Measurements from ENCODE around the gene CPT1B. TPM values are rescaled to one million over a fixed set of nuclear protein-coding genes. Genes with fewer than 3 reads are reported as not detected.
"Not testable (repeated sequence)": the region's sequence is repeated elsewhere in the genome, so short reads cannot be mapped to it uniquely, and the experiment has no call there.

Gene CPT1B
- total RNA-seq, 1 experiment from 2014 or later, result 19.2 TPM

GRCh38 chr22:50520826-50521453 is 57.3 kb downstream of the CPT1B start:
- no peak for TF ChIP-seq CTCF (conservative IDR thresholded peaks at IDR 0.05; ENCODE audit: low read depth, low read length)
- no peak for TF ChIP-seq EZH2 (IDR thresholded peaks at IDR 0.05; ENCODE audit: borderline replicate concordance, low read depth, low read length, poor library complexity, severe bottlenecking)
- Histone ChIP-seq H3K27ac (ENCODE audit: low read depth, low read length, poor library complexity, severe bottlenecking) (no peak overlapping the region), H3K9me3 (ENCODE audit: low read depth, low read length, poor library complexity, severe bottlenecking) (no peaks in the 10 kb centered on the region), H3K27me3 (replicated peaks; ENCODE audit: insufficient read depth, low read depth, low read length, poor library complexity) (no peaks in the 10 kb centered on the region), H3K4me3 (ENCODE audit: low read depth, low read length, poor library complexity, severe bottlenecking) (no peak overlapping the region), H3K36me3 (ENCODE audit: insufficient read depth, low read length, poor library complexity, severe bottlenecking) (peaks cover 72% of the 10 kb centered on the region), H3K4me1 (ENCODE audit: insufficient read depth, low read length, poor library complexity, severe bottlenecking) (peaks cover 9% of the 10 kb centered on the region)
- POLR2A ChIA-PET (ENCODE audit: low non-redundant PET), result no interaction called here
- CTCF ChIA-PET, result no interaction called here
- no TSS peak for BruUV-seq (replicated peaks)
- intact Hi-C loops (cut with micrococcal nuclease; ENCODE audit: unreplicated experiment), result no loop called here
- no peak for DNase-seq (ENCODE audit: low spot score)

- H3K4me3 ChIP-seq (ENCODE audit: low read depth, low read length, poor library complexity, severe bottlenecking); DNase-seq (ENCODE audit: low spot score); POLR2A ChIA-PET (ENCODE audit: low non-redundant PET); BruUV-seq (replicated peaks); H3K27me3 ChIP-seq (replicated peaks; ENCODE audit: insufficient read depth, low read depth, low read length, poor library complexity); H3K4me1 ChIP-seq (ENCODE audit: insufficient read depth, low read length, poor library complexity, severe bottlenecking); H3K9me3 ChIP-seq (ENCODE audit: low read depth, low read length, poor library complexity, severe bottlenecking); CTCF ChIA-PET; intact Hi-C loops (cut with micrococcal nuclease; ENCODE audit: unreplicated experiment); H3K27ac ChIP-seq (ENCODE audit: low read depth, low read length, poor library complexity, severe bottlenecking): not testable (repeated sequence)
- peaks cover 72% of the 10 kb centered on the region for H3K36me3 ChIP-seq (ENCODE audit: insufficient read depth, low read length, poor library complexity, severe bottlenecking)
Observed at GRCh38 chr22:50520184-50520583, 58.0 kb downstream of the CPT1B start.

GRCh38 chr22:50519151-50519550 is 59.1 kb downstream of the CPT1B start:
- TF ChIP-seq CTCF (conservative IDR thresholded peaks at IDR 0.05; ENCODE audit: low read depth, low read length), result no peak
- TF ChIP-seq EZH2 (IDR thresholded peaks at IDR 0.05; ENCODE audit: borderline replicate concordance, low read depth, low read length, poor library complexity, severe bottlenecking), result no peak
- H3K9me3 ChIP-seq (ENCODE audit: low read depth, low read length, poor library complexity, severe bottlenecking), result no peaks in the 10 kb centered on the region
- ChIA-PET POLR2A (ENCODE audit: low non-redundant PET) (no interaction called here), CTCF (no interaction called here)
- peaks cover 66% of the 10 kb centered on the region for H3K36me3 ChIP-seq (ENCODE audit: insufficient read depth, low read length, poor library complexity, severe bottlenecking)
- intact Hi-C loops (cut with micrococcal nuclease; ENCODE audit: unreplicated experiment), result no loop called here
- BruUV-seq (replicated peaks), result no TSS peak
- H3K4me1 ChIP-seq (ENCODE audit: insufficient read depth, low read length, poor library complexity, severe bottlenecking), result peaks cover under 1% of the 10 kb centered on the region
- no peak overlapping the region for H3K27ac ChIP-seq (ENCODE audit: low read depth, low read length, poor library complexity, severe bottlenecking)
- H3K4me3 ChIP-seq (ENCODE audit: low read depth, low read length, poor library complexity, severe bottlenecking), result no peak overlapping the region
- no peak for DNase-seq (ENCODE audit: low spot score)
- H3K27me3 ChIP-seq (replicated peaks; ENCODE audit: insufficient read depth, low read depth, low read length, poor library complexity), result no peaks in the 10 kb centered on the region

Other genes starting within 250 kb of the CPT1B start
- 64.6 and 66.7 TPM in 2 replicates for gene PPP6R2, start 235.1 kb downstream of the CPT1B start, total RNA-seq (2021)
- 97.2 and 107 TPM in 2 replicates for gene SBF1, start 103.4 kb downstream of the CPT1B start, total RNA-seq (2021)
- 5.4 and 9.8 TPM in 2 replicates for gene ADM2, start 96.9 kb downstream of the CPT1B start, total RNA-seq (2021)
- 0.32 and 0.46 TPM in 2 replicates for gene MIOX, start 91.6 kb downstream of the CPT1B start, total RNA-seq (2021)
- gene LMF2, start 70.7 kb downstream of the CPT1B start, total RNA-seq (2021), result 79.2 and 79.3 TPM in 2 replicates
- 135 TPM in 2 replicates for gene NCAPH2, start 70.2 kb downstream of the CPT1B start, total RNA-seq (2021)
- 0.44 and 5.4 TPM in 2 replicates for gene SCO2, start 52.8 kb downstream of the CPT1B start, total RNA-seq (2021)
- 0.58 and 0.98 TPM in 2 replicates for gene TYMP, start 48.4 kb downstream of the CPT1B start, total RNA-seq (2021)
- gene KLHDC7B, start 32.5 kb downstream of the CPT1B start, total RNA-seq (2021), result 1.4 and 1.6 TPM in 2 replicates
- gene SYCE3, start 15.5 kb downstream of the CPT1B start, total RNA-seq (2021), result not detected in 2 replicates
- 47.6 and 51.4 TPM in 2 replicates for gene CHKB, start 4.4 kb upstream of the CPT1B start, total RNA-seq (2021)
- gene MAPK8IP2, start 22.4 kb upstream of the CPT1B start, total RNA-seq (2021), result 7.8 and 11.5 TPM in 2 replicates
- 15.6 and 19.6 TPM in 2 replicates for gene ARSA, start 49.7 kb upstream of the CPT1B start, total RNA-seq (2021)
- 4.4 and 6.4 TPM in 2 replicates for gene SHANK3, start 94.4 kb upstream of the CPT1B start, total RNA-seq (2021)
- gene ACR, start 159.8 kb upstream of the CPT1B start, total RNA-seq (2021), result not detected in 2 replicates
- 36.8 and 45.2 TPM in 2 replicates for gene RABL2B, start 205.2 kb upstream of the CPT1B start, total RNA-seq (2021)